T1000 (cell line): ENCODE data around the gene SLC25A43.
A peak's percentile ranks its signal among the peaks of the same experiment; 100 is the strongest.
"Not testable (repeated sequence)": the region's sequence is repeated elsewhere in the genome, so short reads cannot be mapped to it uniquely, and the experiment has no call there.

Experiments
- DNase-seq: peaks from one replicate; lab custom pipeline; 2025; ENCODE audit warnings: mixed read lengths; lab: John Stamatoyannopoulos, UW

Gene SLC25A43

GRCh38 chrX:119467842-119468550 is 68.9 kb downstream of the SLC25A43 start, which contains the start of gene SLC25A5:
Gene SLC25A5, plus strand, starts transcription at chrX:119468444. Its CDS starts 72 bp downstream, at chrX:119468516.
- DNase-seq = peak; percentile 51

- DNase-seq = peak; percentile 37
Observed at GRCh38 chrX:119468551-119469312, 69.6 kb downstream of the SLC25A43 start.

- no peak for DNase-seq
Observed at GRCh38 chrX:119469313-119469635, 70.1 kb downstream of the SLC25A43 start.

GRCh38 chrX:119474615-119475388 is 75.7 kb downstream of the SLC25A43 start:
- no peak for DNase-seq

- DNase-seq = no peak
Observed at GRCh38 chrX:119475389-119476101, 76.4 kb downstream of the SLC25A43 start.

- peak; percentile 3 for DNase-seq
Observed at GRCh38 chrX:119477812-119478232, 78.7 kb downstream of the SLC25A43 start.

- no peak for DNase-seq
Observed at GRCh38 chrX:119478504-119478903, 79.4 kb downstream of the SLC25A43 start.

GRCh38 chrX:119479845-119480244 is 80.7 kb downstream of the SLC25A43 start:
- no peak for DNase-seq

- no peak for DNase-seq
Observed at GRCh38 chrX:119481323-119481801, 82.2 kb downstream of the SLC25A43 start.

- no peak for DNase-seq
Observed at GRCh38 chrX:119482041-119482440, 82.9 kb downstream of the SLC25A43 start.

- DNase-seq = no peak
Observed at GRCh38 chrX:119482481-119483480, 83.6 kb downstream of the SLC25A43 start.

- DNase-seq = no peak
Observed at GRCh38 chrX:119486745-119487144, 87.6 kb downstream of the SLC25A43 start.

GRCh38 chrX:119487766-119488165 is 88.6 kb downstream of the SLC25A43 start:
- not testable (repeated sequence) for DNase-seq

- DNase-seq = no peak
Observed at GRCh38 chrX:119488749-119489148, 89.6 kb downstream of the SLC25A43 start.

GRCh38 chrX:119489212-119490074 is 90.3 kb downstream of the SLC25A43 start:
- no peak for DNase-seq

- DNase-seq = no peak
Observed at GRCh38 chrX:119492463-119492862, 93.3 kb downstream of the SLC25A43 start.

GRCh38 chrX:119493851-119494495 is 94.8 kb downstream of the SLC25A43 start:
- not testable (repeated sequence) for DNase-seq

GRCh38 chrX:119495734-119496726 is 96.9 kb downstream of the SLC25A43 start:
- DNase-seq = no peak
